Measurements from ENCODE around the gene FRS3. TPM values are rescaled to one million over a fixed set of nuclear protein-coding genes. Genes with fewer than 3 reads are reported as not detected.

Gene FRS3
- total and polyA plus RNA-seq, 9 donors, result 1.00 to 8.4 (median 6.2) TPM

GRCh38 chr6:41724228-41724580 lies 55.5 kb downstream of the FRS3 start:
- no peak overlapping the region for H3K27ac ChIP-seq
- DNase-seq, result no peak
- intact Hi-C loops (cut with DNase I), result no loop called here
- no peaks in the 10 kb centered on the region for H3K36me3 ChIP-seq
- TF ChIP-seq POLR2A (IDR thresholded peaks at IDR 0.05) (no peak), EP300 (IDR thresholded peaks at IDR 0.05) (no peak), CTCF (IDR thresholded peaks at IDR 0.05) (no peak)
- no peaks in the 10 kb centered on the region for H3K27me3 ChIP-seq
- no peak overlapping the region for H3K4me3 ChIP-seq
- WGBS, 3 donors, result 78 to 84% (median 79%) methylated on average over 7 of the region's 7 CpGs
- no peaks in the 10 kb centered on the region for H3K9me3 ChIP-seq
- H3K4me1 ChIP-seq (ENCODE audit: insufficient read depth), result no peaks in the 10 kb centered on the region

- Histone ChIP-seq H3K9me3 (no peaks in the 10 kb centered on the region), H3K4me3 (no peak overlapping the region), H3K27ac (no peak overlapping the region), H3K4me1 (ENCODE audit: insufficient read depth) (no peaks in the 10 kb centered on the region), H3K27me3 (no peaks in the 10 kb centered on the region), H3K36me3 (no peaks in the 10 kb centered on the region)
- TF ChIP-seq EP300 (IDR thresholded peaks at IDR 0.05) (no peak), POLR2A (IDR thresholded peaks at IDR 0.05) (no peak), CTCF (IDR thresholded peaks at IDR 0.05) (no peak)
- intact Hi-C loops (cut with DNase I), result no loop called here
- 76 to 83% (median 81%) methylated on average over 19 to 21 of the region's 21 CpGs for WGBS, 3 donors
- DNase-seq, result no peak
Measured at GRCh38 chr6:41723530-41724227, 56.0 kb downstream of the FRS3 start.

GRCh38 chr6:41722969-41723529 lies 56.7 kb downstream of the FRS3 start:
- Histone ChIP-seq H3K4me3 (no peak overlapping the region), H3K9me3 (no peaks in the 10 kb centered on the region), H3K27me3 (no peaks in the 10 kb centered on the region), H3K36me3 (no peaks in the 10 kb centered on the region), H3K4me1 (ENCODE audit: insufficient read depth) (no peaks in the 10 kb centered on the region), H3K27ac (no peak overlapping the region)
- intact Hi-C loops (cut with DNase I), result no loop called here
- no peak for DNase-seq
- TF ChIP-seq EP300 (IDR thresholded peaks at IDR 0.05), result no peak
- TF ChIP-seq POLR2A (IDR thresholded peaks at IDR 0.05), result no peak
- TF ChIP-seq CTCF (IDR thresholded peaks at IDR 0.05), result no peak
- WGBS, 3 donors, result 78 to 86% (median 81%) methylated on average over 8 of the region's 8 CpGs

- H3K9me3 ChIP-seq, result no peaks in the 10 kb centered on the region
- H3K27me3 ChIP-seq, result no peaks in the 10 kb centered on the region
- no peaks in the 10 kb centered on the region for H3K36me3 ChIP-seq
- no peak for TF ChIP-seq CTCF (IDR thresholded peaks at IDR 0.05)
- TF ChIP-seq EP300 (IDR thresholded peaks at IDR 0.05), result no peak
- no peak for TF ChIP-seq POLR2A (IDR thresholded peaks at IDR 0.05)
- WGBS, 3 donors, result 94 to 98% (median 96%) methylated on average over 3 of the region's 3 CpGs
- intact Hi-C loops (cut with DNase I), result no loop called here
- no peak for DNase-seq
- no peak overlapping the region for H3K27ac ChIP-seq
- peaks cover 1% of the 10 kb centered on the region for H3K4me1 ChIP-seq (ENCODE audit: insufficient read depth)
- H3K4me3 ChIP-seq, result no peak overlapping the region
Measured at GRCh38 chr6:41721414-41721813, 58.3 kb downstream of the FRS3 start.
